ENCODE measurements around the gene GAPVD1. TPM values are rescaled to one million over a fixed set of nuclear protein-coding genes. Genes with fewer than 3 reads are reported as not detected.

Gene GAPVD1
- total RNA-seq, 1 experiment from 2014 or later = 39.5 TPM

- Histone ChIP-seq H3K4ac (ENCODE audit: low read depth, low read length) (no peak overlapping the region), H2BK120ac (ENCODE audit: low read depth, low read length, poor library complexity, severe bottlenecking) (no peak overlapping the region), H2BK5ac (ENCODE audit: insufficient read length, low read length) (no peak overlapping the region), H3K9ac (ENCODE audit: extremely low read depth, insufficient read length, low read length) (no peak overlapping the region), H3T11ph (ENCODE audit: low read length) (no peak overlapping the region), H3K23me2 (ENCODE audit: insufficient read length, low read depth, low read length, poor library complexity, severe bottlenecking) (no peaks in the 10 kb centered on the region), H3K14ac (ENCODE audit: insufficient read depth, low read length) (no peak overlapping the region), H3K9me3 (ENCODE audit: control insufficient read depth, low read depth, low read length) (no peaks in the 10 kb centered on the region), H2AFZ (ENCODE audit: low read length) (no peak overlapping the region), H3K27ac (ENCODE audit: insufficient read length, low read depth, low read length) (no peak overlapping the region), H2BK20ac (ENCODE audit: low read depth, low read length, poor library complexity, severe bottlenecking) (no peak overlapping the region), H2AK5ac (ENCODE audit: insufficient read length, low read length) (no peak overlapping the region), H3K79me1 (ENCODE audit: insufficient read depth, low read depth, low read length, poor library complexity, severe bottlenecking) (no peaks in the 10 kb centered on the region), H4K20me1 (ENCODE audit: control insufficient read depth, insufficient read depth, insufficient read length) (no peaks in the 10 kb centered on the region), H3K23ac (ENCODE audit: insufficient read length, low read depth, low read length) (no peak overlapping the region), H3K4me2 (ENCODE audit: insufficient read depth, insufficient read length, low read length) (no peak overlapping the region), H4K91ac (ENCODE audit: insufficient read length, low read depth, low read length) (no peak overlapping the region), H3K27me3 (ENCODE audit: insufficient read depth, low read length) (no peaks in the 10 kb centered on the region), H2BK12ac (ENCODE audit: insufficient read length, low read depth, low read length) (no peak overlapping the region), H4K8ac (replicated peaks; ENCODE audit: insufficient read length, low read depth, low read length) (no peak overlapping the region), H3K4me1 (ENCODE audit: insufficient read depth, low read length) (no peaks in the 10 kb centered on the region), H3K79me2 (ENCODE audit: insufficient read depth, low read length) (peaks cover 7% of the 10 kb centered on the region), H4K5ac (ENCODE audit: insufficient read length, low read depth, low read length) (no peak overlapping the region), H3K56ac (ENCODE audit: insufficient read length, low read depth, low read length) (no peak overlapping the region), H2BK15ac (ENCODE audit: low read depth, low read length) (no peak overlapping the region), H3K18ac (ENCODE audit: insufficient read length, low read depth, low read length) (no peak overlapping the region)
- Mint-ChIP-seq H3K27ac (peak overlapping the region in 2 of 3 experiments; percentile 32 to 91; a peak in 4 of 7 replicates), H3K27me3 (ENCODE audit: low read depth) (no peaks in the 10 kb centered on the region), H3K9me3 (no peaks in the 10 kb centered on the region), H3K36me3 (ENCODE audit: insufficient read depth in 1 of 3, low read depth in 3 of 3) (peaks cover 0 to 12% (median 10%) of the 10 kb centered on the region in 3 experiments; a peak in 2 of 7 replicates), H3K4me3 (no peak overlapping the region), H3K4me1 (peaks cover 26 to 31% of the 10 kb centered on the region in 2 experiments)
- DNase-seq = no peak
- TF ChIP-seq, protein P1, sequence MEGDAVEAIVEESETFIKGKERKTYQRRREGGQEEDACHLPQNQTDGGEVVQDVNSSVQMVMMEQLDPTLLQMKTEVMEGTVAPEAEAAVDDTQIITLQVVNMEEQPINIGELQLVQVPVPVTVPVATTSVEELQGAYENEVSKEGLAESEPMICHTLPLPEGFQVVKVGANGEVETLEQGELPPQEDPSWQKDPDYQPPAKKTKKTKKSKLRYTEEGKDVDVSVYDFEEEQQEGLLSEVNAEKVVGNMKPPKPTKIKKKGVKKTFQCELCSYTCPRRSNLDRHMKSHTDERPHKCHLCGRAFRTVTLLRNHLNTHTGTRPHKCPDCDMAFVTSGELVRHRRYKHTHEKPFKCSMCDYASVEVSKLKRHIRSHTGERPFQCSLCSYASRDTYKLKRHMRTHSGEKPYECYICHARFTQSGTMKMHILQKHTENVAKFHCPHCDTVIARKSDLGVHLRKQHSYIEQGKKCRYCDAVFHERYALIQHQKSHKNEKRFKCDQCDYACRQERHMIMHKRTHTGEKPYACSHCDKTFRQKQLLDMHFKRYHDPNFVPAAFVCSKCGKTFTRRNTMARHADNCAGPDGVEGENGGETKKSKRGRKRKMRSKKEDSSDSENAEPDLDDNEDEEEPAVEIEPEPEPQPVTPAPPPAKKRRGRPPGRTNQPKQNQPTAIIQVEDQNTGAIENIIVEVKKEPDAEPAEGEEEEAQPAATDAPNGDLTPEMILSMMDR (conservative IDR thresholded peaks at IDR 0.05) = no peak
- WGBS (ENCODE audit: extremely low coverage, insufficient read length, low lambda C conversion rate) = no CpG with 5 or more reads among the region's 5 CpGs
Observed at GRCh38 chr9:125271081-125271480, 9.5 kb downstream of the GAPVD1 start.

Data from H9 (cell line).